ENCODE measurements around the gene CDKN3.
"Not testable (repeated sequence)": the region's sequence is repeated elsewhere in the genome, so short reads cannot be mapped to it uniquely, and the experiment has no call there.

The CDKN3 gene

GRCh38 chr14:54457609-54457996 lies 60.8 kb downstream of the CDKN3 start:
- no peak for DNase-seq

GRCh38 chr14:54458536-54458935 lies 61.7 kb downstream of the CDKN3 start:
- DNase-seq: not testable (repeated sequence)

GRCh38 chr14:54459106-54459505 lies 62.3 kb downstream of the CDKN3 start:
- DNase-seq: no peak

- DNase-seq: peak in 1 of 2 experiments; percentile 40
Measured at GRCh38 chr14:54462048-54462447, 65.2 kb downstream of the CDKN3 start.

- DNase-seq: peak; percentile 95 to 98
Measured at GRCh38 chr14:54465654-54466053, 68.8 kb downstream of the CDKN3 start.

- DNase-seq: no peak
Measured at GRCh38 chr14:54467280-54467679, 70.5 kb downstream of the CDKN3 start.
